GM13977 (cell line): ENCODE measurements around the gene MAGI2.

Experiments
- DNase-seq: peaks from one replicate; pipeline ENCODE4 v3.0.0; 2012; ENCODE audit warnings: low spot score
- CTCF ChIP-seq: IDR thresholded peaks from 2 replicates; pipeline ENCODE4 v1.5.1; 2012; ENCODE audit warnings: mild to moderate bottlenecking, control low read depth; ENCODE audit not compliant: insufficient read depth; ENCODE audit errors: extremely low read depth, missing control alignments
- in situ Hi-C: fragments of 300-500 bp; cut with MboI; formaldehyde crosslinking; loops from one replicate; pipeline ENCODE4 v1.12.0; 2022; ENCODE audit warnings: low sequenced_read_pairs, low pct_unique_long_range_greater_than_20kb, mixed read lengths, inconsistent platforms; ENCODE audit not compliant: unreplicated experiment

The MAGI2 gene

DNA sequence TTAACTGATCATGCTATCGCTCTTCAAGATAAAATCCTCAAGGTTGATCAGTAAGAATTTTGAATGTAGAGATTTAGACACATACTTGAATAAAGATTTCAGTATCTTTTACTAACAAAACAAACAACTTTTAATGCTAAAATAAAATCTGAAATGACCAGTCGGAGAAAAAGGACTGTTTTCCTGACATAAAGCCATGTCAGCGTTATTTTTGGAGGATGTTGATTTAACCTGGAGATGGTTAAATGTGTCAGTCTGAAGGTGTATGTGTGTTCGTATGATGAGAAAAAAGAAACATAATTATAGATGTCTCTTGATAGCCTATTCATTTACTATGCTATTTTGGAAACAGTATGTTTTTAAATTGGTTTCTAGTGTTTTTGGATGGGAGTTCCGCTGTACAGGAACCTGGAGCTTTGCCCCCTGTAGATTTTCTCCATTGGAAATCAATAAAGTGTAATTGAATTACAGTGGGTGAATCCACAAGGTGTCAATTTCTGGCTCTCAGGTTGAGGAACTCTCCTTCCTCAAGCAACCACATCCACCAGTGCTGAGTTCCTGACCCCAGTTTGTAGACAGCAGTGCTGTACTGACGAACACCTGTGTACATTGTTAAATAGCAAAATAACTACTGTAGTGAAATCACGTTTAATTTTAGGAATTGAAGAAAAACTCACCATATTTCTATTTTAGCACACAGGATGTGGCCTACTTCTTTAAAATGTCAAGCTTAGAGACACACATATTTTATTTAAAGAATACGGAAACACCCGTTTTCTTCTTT, 670.1 kb downstream of the MAGI2 start:
- in situ Hi-C loops = no loop called here
- DNase-seq = no peak
- TF ChIP-seq CTCF = no peak

- no peak for TF ChIP-seq CTCF
- in situ Hi-C loops = no loop called here
- no peak for DNase-seq
Observed at GRCh38 chr7:78780560-78780959, 672.9 kb downstream of the MAGI2 start.

GRCh38 chr7:78779788-78780187, 673.7 kb downstream of the MAGI2 start:
- no peak for TF ChIP-seq CTCF
- no peak for DNase-seq
- in situ Hi-C loops = no loop called here

DNA sequence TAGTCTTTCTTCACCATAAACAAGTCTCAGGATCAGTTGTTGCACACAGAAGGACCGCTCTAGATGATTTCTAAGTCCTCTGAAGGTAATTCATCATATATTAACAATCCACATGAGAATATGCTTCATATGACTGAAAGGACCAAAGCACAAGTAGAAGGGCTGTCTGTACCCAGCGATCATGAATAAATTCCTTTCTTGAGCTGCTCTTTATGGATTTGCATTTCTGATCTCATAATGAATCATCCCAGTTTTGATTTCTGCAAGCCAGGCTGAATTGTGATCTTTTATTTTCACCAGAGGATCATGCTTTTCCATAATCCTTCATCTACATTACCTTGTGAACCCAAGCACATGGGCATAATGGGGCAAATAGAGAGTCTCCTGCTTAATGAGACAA, 675.6 kb downstream of the MAGI2 start:
- in situ Hi-C loops = no loop called here
- TF ChIP-seq CTCF = no peak
- no peak for DNase-seq

GRCh38 chr7:78770422-78771410, 682.8 kb downstream of the MAGI2 start:
- in situ Hi-C loops = no loop called here
- no peak for TF ChIP-seq CTCF
- no peak for DNase-seq

GRCh38 chr7:78769481-78770101, 683.9 kb downstream of the MAGI2 start:
- in situ Hi-C loops = no loop called here
- no peak for TF ChIP-seq CTCF
- peak; percentile 4 for DNase-seq
